ENCODE measurements around the gene MIOX. TPM values are rescaled to one million over a fixed set of nuclear protein-coding genes. Genes with fewer than 3 reads are reported as not detected.

MIOX gene
- total and polyA plus RNA-seq, 10 donors, result 0.24 to 2.2 (median 0.26) TPM; not detected in 6

DNA sequence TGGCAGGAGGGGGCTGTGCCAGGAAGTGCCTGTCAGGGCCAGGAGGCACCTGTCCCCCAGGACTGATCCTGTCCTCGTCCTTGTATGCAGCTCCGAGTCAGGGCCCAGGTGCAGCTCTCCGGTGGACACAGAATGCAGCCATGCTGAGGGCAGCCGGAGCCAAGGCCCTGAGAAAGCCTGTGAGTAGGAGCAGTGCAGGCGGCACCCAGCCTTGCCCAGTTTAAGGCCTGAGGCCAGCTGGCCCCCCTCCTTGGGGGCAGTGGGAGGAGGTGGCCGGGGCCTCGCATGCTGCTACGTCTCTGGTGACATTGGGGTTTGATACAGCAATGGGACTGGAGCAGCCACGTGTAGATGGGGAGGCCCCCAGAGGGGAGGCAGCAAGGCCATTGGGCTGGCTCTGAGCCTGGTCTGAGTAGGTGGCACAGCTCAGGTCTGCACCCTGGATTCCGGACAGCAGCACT is 46.8 kb upstream of the MIOX start:
- intact Hi-C loops (cut with DNase I; ENCODE audit: low total_unique reads), result no loop called here
- H3K27ac ChIP-seq, result no peak overlapping the region
- peaks cover 4 to 100% (median 72%) of the 10 kb centered on the region in 6 donors for H3K36me3 ChIP-seq
- H3K27me3 ChIP-seq (replicated peaks in 1 of 7), result no peaks in the 10 kb centered on the region
- peaks cover 0 to 30% (median 8%) of the 10 kb centered on the region in 6 donors for H3K4me1 ChIP-seq
- H3K4me3 ChIP-seq, result no peak overlapping the region
- WGBS, 5 donors, result 52 to 86% (median 82%) methylated on average over 5 to 10 of the region's 10 CpGs
- no peaks in the 10 kb centered on the region for H3K9me3 ChIP-seq
- no peak for DNase-seq
- TF ChIP-seq, protein P1, sequence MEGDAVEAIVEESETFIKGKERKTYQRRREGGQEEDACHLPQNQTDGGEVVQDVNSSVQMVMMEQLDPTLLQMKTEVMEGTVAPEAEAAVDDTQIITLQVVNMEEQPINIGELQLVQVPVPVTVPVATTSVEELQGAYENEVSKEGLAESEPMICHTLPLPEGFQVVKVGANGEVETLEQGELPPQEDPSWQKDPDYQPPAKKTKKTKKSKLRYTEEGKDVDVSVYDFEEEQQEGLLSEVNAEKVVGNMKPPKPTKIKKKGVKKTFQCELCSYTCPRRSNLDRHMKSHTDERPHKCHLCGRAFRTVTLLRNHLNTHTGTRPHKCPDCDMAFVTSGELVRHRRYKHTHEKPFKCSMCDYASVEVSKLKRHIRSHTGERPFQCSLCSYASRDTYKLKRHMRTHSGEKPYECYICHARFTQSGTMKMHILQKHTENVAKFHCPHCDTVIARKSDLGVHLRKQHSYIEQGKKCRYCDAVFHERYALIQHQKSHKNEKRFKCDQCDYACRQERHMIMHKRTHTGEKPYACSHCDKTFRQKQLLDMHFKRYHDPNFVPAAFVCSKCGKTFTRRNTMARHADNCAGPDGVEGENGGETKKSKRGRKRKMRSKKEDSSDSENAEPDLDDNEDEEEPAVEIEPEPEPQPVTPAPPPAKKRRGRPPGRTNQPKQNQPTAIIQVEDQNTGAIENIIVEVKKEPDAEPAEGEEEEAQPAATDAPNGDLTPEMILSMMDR (IDR thresholded peaks at IDR 0.05 in 8 of 11, conservative IDR thresholded peaks at IDR 0.05 in 3 of 11), result no peak
- peak in 1 of 3 donors; percentile 41 for TF ChIP-seq POLR2AphosphoS5 (IDR thresholded peaks at IDR 0.05)

GRCh38 chr22:50440544-50441249 is 46.0 kb upstream of the MIOX start:
- H3K4me3 ChIP-seq, result no peak overlapping the region
- TF ChIP-seq, protein P1 (IDR thresholded peaks at IDR 0.05 in 8 of 11, conservative IDR thresholded peaks at IDR 0.05 in 3 of 11), result no peak
- TF ChIP-seq POLR2A (IDR thresholded peaks at IDR 0.05), result no peak
- peak; percentile 12 to 51 (median 12) for TF ChIP-seq POLR2AphosphoS5 (IDR thresholded peaks at IDR 0.05)
- peaks cover 0 to 38% (median 13%) of the 10 kb centered on the region in 6 donors for H3K4me1 ChIP-seq
- intact Hi-C loops (cut with DNase I; ENCODE audit: low total_unique reads), result no loop called here
- no peak overlapping the region for H3K27ac ChIP-seq
- peaks cover 4 to 100% (median 67%) of the 10 kb centered on the region in 6 donors for H3K36me3 ChIP-seq
- H3K9me3 ChIP-seq, result no peaks in the 10 kb centered on the region
- 86 to 91% (median 89%) methylated on average over 5 to 26 of the region's 26 CpGs for WGBS, 5 donors
- no peaks in the 10 kb centered on the region for H3K27me3 ChIP-seq (replicated peaks in 1 of 7)
- DNase-seq, result no peak

DNA sequence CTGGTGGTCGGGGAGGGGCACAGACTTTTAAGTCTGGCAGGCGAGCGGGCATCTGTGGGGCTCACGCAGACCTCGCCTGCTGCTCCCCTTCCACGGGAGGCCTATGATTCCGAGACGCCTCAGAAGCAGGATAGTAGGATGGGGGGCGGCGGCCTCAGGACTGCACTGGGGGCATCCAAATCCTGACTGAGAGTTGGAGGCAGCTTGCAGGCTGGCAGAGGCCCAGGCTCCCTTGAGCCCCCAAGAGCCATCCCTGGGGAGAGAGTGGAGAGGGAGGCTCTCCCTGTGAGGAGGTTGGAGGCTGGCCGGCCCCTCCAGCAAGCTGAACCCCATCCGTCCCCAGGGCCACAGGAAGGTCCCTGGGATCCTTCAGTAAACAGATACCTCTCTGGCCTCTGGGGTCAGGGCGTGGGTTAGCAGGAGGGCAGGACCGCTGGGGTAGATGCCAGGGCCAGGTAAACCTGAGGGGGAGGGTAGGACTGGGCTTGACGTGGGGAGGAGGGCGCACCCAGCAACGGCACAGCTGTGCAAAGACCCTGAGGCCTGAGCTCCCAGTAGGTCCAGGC is 45.1 kb upstream of the MIOX start:
- DNase-seq, result no peak
- H3K36me3 ChIP-seq, result peaks cover 0 to 100% (median 67%) of the 10 kb centered on the region in 6 donors

More for the DNA sequence above, 45.1 kb upstream of the MIOX start:
- 73 to 95% (median 89%) methylated on average over 15 to 17 of the region's 17 CpGs for WGBS, 5 donors
- Histone ChIP-seq H3K4me3 (no peak overlapping the region), H3K9me3 (no peaks in the 10 kb centered on the region), H3K27me3 (replicated peaks in 1 of 7) (no peaks in the 10 kb centered on the region), H3K27ac (peak overlapping the region in 1 of 8 donors; percentile 36), H3K4me1 (peaks cover 0 to 45% (median 15%) of the 10 kb centered on the region in 6 donors)
- intact Hi-C loops (cut with DNase I; ENCODE audit: low total_unique reads), result no loop called here
- TF ChIP-seq, protein P1 (IDR thresholded peaks at IDR 0.05 in 8 of 11, conservative IDR thresholded peaks at IDR 0.05 in 3 of 11), result no peak
- no peak for TF ChIP-seq POLR2A (IDR thresholded peaks at IDR 0.05)
- peak in 2 of 3 donors; percentile 10 to 42 for TF ChIP-seq POLR2AphosphoS5 (IDR thresholded peaks at IDR 0.05)
